HG03442 (cell line): ENCODE measurements around the gene RASEF.

ENCODE experiments used
- ATAC-seq: cut with Tn5 transposase; IDR thresholded peaks from one replicate; pipeline ENCODE4 v1.9.1; 2021; ENCODE audit warnings: mild to moderate bottlenecking, moderate library complexity; ENCODE audit not compliant: unreplicated experiment

RASEF gene

GRCh38 chr9:83056911-83057310, 6.0 kb downstream of the RASEF start:
- no peak for ATAC-seq

GRCh38 chr9:83056174-83056573, 6.8 kb downstream of the RASEF start:
- no peak for ATAC-seq

- ATAC-seq = no peak
Observed at GRCh38 chr9:83047839-83048775, 14.8 kb downstream of the RASEF start.

GRCh38 chr9:83043597-83043996, 19.3 kb downstream of the RASEF start:
- ATAC-seq = no peak

- ATAC-seq = no peak
Observed at GRCh38 chr9:83041771-83042170, 21.2 kb downstream of the RASEF start.

GRCh38 chr9:83039303-83039702, 23.6 kb downstream of the RASEF start:
- no peak for ATAC-seq

- ATAC-seq = no peak
Observed at GRCh38 chr9:83036043-83036442, 26.9 kb downstream of the RASEF start.

GRCh38 chr9:83035143-83035542, 27.8 kb downstream of the RASEF start:
- ATAC-seq = no peak

GRCh38 chr9:83034587-83034986, 28.4 kb downstream of the RASEF start:
- no peak for ATAC-seq

- ATAC-seq = no peak
Observed at GRCh38 chr9:83034026-83034425, 28.9 kb downstream of the RASEF start.

GRCh38 chr9:83032065-83032625, 30.8 kb downstream of the RASEF start:
- no peak for ATAC-seq

GRCh38 chr9:83030391-83031107, 32.4 kb downstream of the RASEF start:
- no peak for ATAC-seq

GRCh38 chr9:83029531-83030137, 33.3 kb downstream of the RASEF start:
- no peak for ATAC-seq

- no peak for ATAC-seq
Observed at GRCh38 chr9:83027153-83027891, 35.6 kb downstream of the RASEF start.

- ATAC-seq = no peak
Observed at GRCh38 chr9:83024506-83025125, 38.3 kb downstream of the RASEF start.

GRCh38 chr9:83023151-83023550, 39.8 kb downstream of the RASEF start:
- no peak for ATAC-seq

- ATAC-seq = no peak
Observed at GRCh38 chr9:83020864-83021263, 42.1 kb downstream of the RASEF start.

GRCh38 chr9:83020327-83020726, 42.6 kb downstream of the RASEF start:
- no peak for ATAC-seq

GRCh38 chr9:83019246-83019645, 43.7 kb downstream of the RASEF start:
- no peak for ATAC-seq

GRCh38 chr9:83015897-83016296, 47.0 kb downstream of the RASEF start:
- ATAC-seq = no peak
